Testis (tissue), 2 donors: ENCODE measurements around the gene RNH1.

Source experiments
- POLR2A ChIP-seq: fragments of 450-650 bp; IDR thresholded peaks from one replicate; pipeline ENCODE4 v1.6.1; 2017; ENCODE audit warnings: antibody characterized with exemption, mild to moderate bottlenecking, moderate library complexity
- TF ChIP-seq, protein P1 (sequence below), 3 experiments: fragments of 450-650 bp in 2 of 3; fragments of 200-600 bp in 1 of 3; sonication (generic) in 1 of 3; IDR thresholded peaks; one replicate each; pipeline ENCODE4 v1.5.1; 2016 to 2019; ENCODE audit warnings: antibody characterized with exemption in 3 of 3, mild to moderate bottlenecking in 2 of 3, moderate library complexity in 1 of 3

DNA sequence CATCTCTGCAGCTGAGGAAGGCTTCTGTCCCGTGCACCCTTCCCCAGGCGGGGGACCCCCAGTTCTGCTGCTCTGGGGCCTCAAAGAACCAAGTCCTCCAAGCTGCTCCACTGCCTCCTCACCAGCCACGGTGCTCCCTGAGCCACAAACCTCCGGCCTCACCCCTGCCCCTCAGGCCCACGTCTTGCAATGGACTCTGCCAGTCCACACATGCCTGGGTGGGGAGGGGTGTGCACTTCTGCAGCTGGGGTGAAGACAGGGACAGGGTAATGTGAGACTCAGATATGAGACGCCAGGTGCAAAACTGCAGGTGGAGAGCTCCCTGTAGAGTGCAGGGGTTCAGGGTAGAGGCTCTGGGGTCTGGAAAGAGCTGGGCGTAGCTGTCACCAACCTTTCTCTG is 60.2 kb downstream of the RNH1 start:
- TF ChIP-seq, protein P1, sequence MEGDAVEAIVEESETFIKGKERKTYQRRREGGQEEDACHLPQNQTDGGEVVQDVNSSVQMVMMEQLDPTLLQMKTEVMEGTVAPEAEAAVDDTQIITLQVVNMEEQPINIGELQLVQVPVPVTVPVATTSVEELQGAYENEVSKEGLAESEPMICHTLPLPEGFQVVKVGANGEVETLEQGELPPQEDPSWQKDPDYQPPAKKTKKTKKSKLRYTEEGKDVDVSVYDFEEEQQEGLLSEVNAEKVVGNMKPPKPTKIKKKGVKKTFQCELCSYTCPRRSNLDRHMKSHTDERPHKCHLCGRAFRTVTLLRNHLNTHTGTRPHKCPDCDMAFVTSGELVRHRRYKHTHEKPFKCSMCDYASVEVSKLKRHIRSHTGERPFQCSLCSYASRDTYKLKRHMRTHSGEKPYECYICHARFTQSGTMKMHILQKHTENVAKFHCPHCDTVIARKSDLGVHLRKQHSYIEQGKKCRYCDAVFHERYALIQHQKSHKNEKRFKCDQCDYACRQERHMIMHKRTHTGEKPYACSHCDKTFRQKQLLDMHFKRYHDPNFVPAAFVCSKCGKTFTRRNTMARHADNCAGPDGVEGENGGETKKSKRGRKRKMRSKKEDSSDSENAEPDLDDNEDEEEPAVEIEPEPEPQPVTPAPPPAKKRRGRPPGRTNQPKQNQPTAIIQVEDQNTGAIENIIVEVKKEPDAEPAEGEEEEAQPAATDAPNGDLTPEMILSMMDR (IDR thresholded peaks at IDR 0.05), result no peak
- no peak for TF ChIP-seq POLR2A
